Colonic mucosa (tissue), 4 donors: ENCODE data around the gene GABRB2. TPM values are rescaled to one million over a fixed set of nuclear protein-coding genes. Genes with fewer than 3 reads are reported as not detected.

ENCODE experiments used
- DNase-seq: peaks from one replicate; pipeline ENCODE4 v3.0.0-alpha.2; 2020
- H3K27ac ChIP-seq: fragments of 200-600 bp; one replicate; pipeline ENCODE4 v1.8.0; 2021
- H3K27me3 ChIP-seq: fragments of 200-600 bp; one replicate; pipeline ENCODE4 v1.8.0; 2021
- H3K36me3 ChIP-seq: fragments of 200-600 bp; one replicate; pipeline ENCODE4 v1.8.0; 2021
- H3K4me1 ChIP-seq: fragments of 200-600 bp; one replicate; pipeline ENCODE4 v1.8.0; 2021; ENCODE audit warnings: mild to moderate bottlenecking
- H3K4me3 ChIP-seq: fragments of 200-600 bp; one replicate; pipeline ENCODE4 v1.8.0; 2021
- H3K9ac ChIP-seq, 2 donors: one replicate each; pipeline ENCODE4 v1.7.0; 2013; ENCODE audit warnings: control low read depth in 2 of 2, low read depth in 2 of 2, low read length in 2 of 2
- H3K9me3 ChIP-seq: fragments of 200-600 bp; one replicate; pipeline ENCODE4 v1.8.0; 2021
- intact Hi-C: fragments of 100-400 bp; cut with DNase I; formaldehyde crosslinking; loops from one replicate; pipeline ENCODE4 v1.14.1; 2022
- total RNA-seq, 2 donors: library from RNA; stranded (reverse); fragmentation: NEBNext Ultra II Directional in 1 of 2; extraction: Animal tissue kit (Norgen Biotek cat#: 25700) in 1 of 2; gene quantifications; one replicate each; pipeline ENCODE4 v1.2.1, GENCODE V29; 2021
- TF ChIP-seq, protein P1 (sequence below): fragments of 200-600 bp; IDR thresholded peaks from one replicate; pipeline ENCODE4 v1.8.0; 2022; ENCODE audit warnings: antibody characterized with exemption, mild to moderate bottlenecking
- donor health status: healthy.
- donor health status: DM: no; HTN: no; CAD: no.
- donor health status: DM: no; HTN: no; CAD: no.

GABRB2 gene
- total RNA-seq, 2 donors from 2014 or later, result 1.5 to 4.2 TPM

DNA sequence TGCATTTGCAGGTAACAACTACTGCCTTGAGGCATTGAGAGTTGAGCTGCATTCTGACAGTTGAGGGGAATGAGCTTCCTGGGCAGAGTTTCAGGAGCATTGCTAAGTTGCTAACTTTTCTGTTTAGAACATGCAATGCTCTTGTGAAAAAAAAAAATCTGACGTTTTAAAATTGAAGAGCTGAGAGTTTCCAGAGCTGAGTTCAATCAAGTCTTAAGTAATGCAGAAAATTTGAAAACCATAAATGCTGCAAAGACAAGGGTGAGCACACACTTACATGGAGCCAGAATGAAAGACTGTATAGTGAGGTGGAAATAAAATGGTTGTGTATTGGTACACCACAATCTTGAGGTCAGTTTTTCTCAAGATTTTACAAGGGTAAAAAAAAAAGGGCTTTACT lies 166.0 kb downstream of the GABRB2 start:
- Histone ChIP-seq H3K27ac (no peak overlapping the region), H3K9ac (no peak overlapping the region), H3K9me3 (no peaks in the 10 kb centered on the region), H3K36me3 (no peaks in the 10 kb centered on the region), H3K4me3 (no peak overlapping the region), H3K4me1 (no peaks in the 10 kb centered on the region), H3K27me3 (no peaks in the 10 kb centered on the region)
- TF ChIP-seq, protein P1, sequence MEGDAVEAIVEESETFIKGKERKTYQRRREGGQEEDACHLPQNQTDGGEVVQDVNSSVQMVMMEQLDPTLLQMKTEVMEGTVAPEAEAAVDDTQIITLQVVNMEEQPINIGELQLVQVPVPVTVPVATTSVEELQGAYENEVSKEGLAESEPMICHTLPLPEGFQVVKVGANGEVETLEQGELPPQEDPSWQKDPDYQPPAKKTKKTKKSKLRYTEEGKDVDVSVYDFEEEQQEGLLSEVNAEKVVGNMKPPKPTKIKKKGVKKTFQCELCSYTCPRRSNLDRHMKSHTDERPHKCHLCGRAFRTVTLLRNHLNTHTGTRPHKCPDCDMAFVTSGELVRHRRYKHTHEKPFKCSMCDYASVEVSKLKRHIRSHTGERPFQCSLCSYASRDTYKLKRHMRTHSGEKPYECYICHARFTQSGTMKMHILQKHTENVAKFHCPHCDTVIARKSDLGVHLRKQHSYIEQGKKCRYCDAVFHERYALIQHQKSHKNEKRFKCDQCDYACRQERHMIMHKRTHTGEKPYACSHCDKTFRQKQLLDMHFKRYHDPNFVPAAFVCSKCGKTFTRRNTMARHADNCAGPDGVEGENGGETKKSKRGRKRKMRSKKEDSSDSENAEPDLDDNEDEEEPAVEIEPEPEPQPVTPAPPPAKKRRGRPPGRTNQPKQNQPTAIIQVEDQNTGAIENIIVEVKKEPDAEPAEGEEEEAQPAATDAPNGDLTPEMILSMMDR, result no peak
- intact Hi-C loops, result no loop called here
- DNase-seq, result no peak

DNA sequence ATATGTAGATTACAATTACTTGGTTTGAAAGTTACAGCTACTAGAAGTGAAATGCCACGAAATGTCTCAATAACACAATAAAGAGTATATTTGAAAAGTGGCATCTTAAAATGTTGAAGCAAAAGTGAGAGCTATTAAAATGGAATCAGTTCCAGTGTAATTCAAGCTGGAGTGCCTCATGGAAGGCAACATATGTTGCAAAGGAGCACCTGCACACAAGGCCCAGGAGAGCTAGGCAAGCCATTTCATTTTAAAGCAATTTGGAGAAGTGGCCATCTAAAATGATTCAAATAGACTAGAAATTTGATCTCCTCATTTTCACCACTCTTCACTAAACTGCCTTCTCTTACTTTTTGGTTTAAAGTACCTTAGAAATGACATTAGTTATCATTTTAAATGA lies 167.8 kb downstream of the GABRB2 start:
- TF ChIP-seq, protein P1, result no peak
- H3K4me3 ChIP-seq, result no peak overlapping the region
- intact Hi-C loops, result no loop called here

DNA sequence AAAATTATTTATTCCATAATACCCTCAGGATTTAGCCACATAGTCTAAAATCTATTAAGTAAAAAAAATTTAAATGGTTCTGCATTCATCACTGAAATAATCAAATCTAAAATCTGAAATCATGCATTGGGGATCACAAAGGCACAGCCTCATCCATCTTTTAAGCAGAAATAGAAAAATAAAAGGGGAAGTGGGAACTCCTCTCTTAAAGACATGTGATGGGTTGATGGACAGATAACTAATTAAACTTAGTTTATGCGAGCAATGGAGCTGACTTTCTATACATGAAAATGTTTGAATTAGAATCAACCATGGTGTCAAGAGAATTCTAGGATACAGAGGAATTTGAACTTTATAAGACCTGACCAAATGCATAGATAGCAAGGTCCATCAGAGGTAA lies 170.5 kb downstream of the GABRB2 start:
- Histone ChIP-seq H3K9ac (no peak overlapping the region), H3K36me3 (no peaks in the 10 kb centered on the region), H3K9me3 (no peaks in the 10 kb centered on the region), H3K4me3 (no peak overlapping the region), H3K4me1 (no peaks in the 10 kb centered on the region), H3K27me3 (no peaks in the 10 kb centered on the region), H3K27ac (no peak overlapping the region)
- DNase-seq, result no peak
- TF ChIP-seq, protein P1, result no peak
- intact Hi-C loops, result no loop called here

More for the DNA sequence above, 167.8 kb downstream of the GABRB2 start:
- no peak overlapping the region for H3K9ac ChIP-seq
- no peaks in the 10 kb centered on the region for H3K27me3 ChIP-seq
- no peaks in the 10 kb centered on the region for H3K4me1 ChIP-seq
- no peak for DNase-seq
- no peaks in the 10 kb centered on the region for H3K9me3 ChIP-seq
- H3K36me3 ChIP-seq, result no peaks in the 10 kb centered on the region
- H3K27ac ChIP-seq, result no peak overlapping the region

DNA sequence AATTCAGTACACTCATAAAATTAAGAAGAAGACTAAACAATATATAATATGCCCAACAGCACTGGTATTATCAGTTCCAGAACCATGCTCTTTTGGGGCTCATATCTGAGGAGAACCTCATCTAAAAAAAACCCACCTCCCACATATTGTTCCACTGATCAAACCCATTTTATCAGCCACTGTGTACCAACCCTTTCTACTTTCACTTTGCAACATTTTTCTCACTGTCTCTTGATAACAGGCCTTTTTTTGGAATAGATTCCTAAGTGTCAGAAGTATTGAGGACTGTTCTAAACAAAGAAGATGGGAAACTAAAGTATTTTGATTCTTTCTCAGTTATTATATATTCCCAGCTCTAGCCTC lies 173.2 kb downstream of the GABRB2 start:
- H3K27ac ChIP-seq, result no peak overlapping the region
- no peaks in the 10 kb centered on the region for H3K27me3 ChIP-seq
- H3K36me3 ChIP-seq, result no peaks in the 10 kb centered on the region
- no peak overlapping the region for H3K4me3 ChIP-seq
- DNase-seq, result no peak
- no peaks in the 10 kb centered on the region for H3K4me1 ChIP-seq
- TF ChIP-seq, protein P1, result no peak
- intact Hi-C loops, result no loop called here
- no peak overlapping the region for H3K9ac ChIP-seq
- H3K9me3 ChIP-seq, result no peaks in the 10 kb centered on the region

DNA sequence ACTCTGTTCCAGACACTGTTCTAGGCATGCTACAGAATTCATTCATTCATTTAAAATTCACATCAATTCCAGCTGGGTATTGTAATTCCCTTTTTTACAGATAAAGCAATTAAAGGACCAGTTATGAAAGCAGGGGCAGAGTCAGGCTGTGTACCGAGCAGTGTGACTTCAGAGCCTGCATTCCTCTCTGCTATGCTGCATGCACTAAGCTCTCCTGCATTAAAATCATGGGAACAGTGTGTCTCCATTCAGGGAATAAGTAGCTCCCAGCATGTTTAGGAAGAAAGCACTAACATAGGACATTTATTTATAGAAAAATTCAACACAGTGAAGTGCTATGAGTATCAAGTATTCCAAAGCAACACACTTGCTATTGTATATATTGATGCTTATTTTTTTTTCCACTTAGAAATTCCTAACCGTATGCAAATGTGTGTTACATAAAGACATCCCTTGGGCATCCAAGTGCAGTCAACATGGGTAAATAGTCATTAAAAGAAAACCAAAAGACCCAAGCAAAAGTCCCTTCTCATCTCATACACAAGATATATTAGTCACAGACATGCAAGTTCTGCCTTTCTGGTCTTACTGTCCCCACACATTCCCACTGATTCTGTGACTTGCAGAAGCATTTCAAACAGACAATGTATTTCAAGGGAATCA lies 173.7 kb downstream of the GABRB2 start:
- Histone ChIP-seq H3K4me3 (no peak overlapping the region), H3K9me3 (no peaks in the 10 kb centered on the region), H3K36me3 (no peaks in the 10 kb centered on the region), H3K4me1 (no peaks in the 10 kb centered on the region), H3K27ac (no peak overlapping the region), H3K9ac (no peak overlapping the region), H3K27me3 (no peaks in the 10 kb centered on the region)
- TF ChIP-seq, protein P1, result no peak
- no peak for DNase-seq
- intact Hi-C loops, result no loop called here
